Kidney epithelial cell (primary cell): ENCODE measurements around the gene HK1. TPM values are rescaled to one million over a fixed set of nuclear protein-coding genes. Genes with fewer than 3 reads are reported as not detected.

ENCODE experiments used
- DNase-seq: peaks from one replicate; pipeline ENCODE4 v3.0.0-alpha.2; 2010; ENCODE audit warnings: low read depth
- H3K27me3 ChIP-seq: 2 replicates; pipeline ENCODE4 v1.6.0; 2011; ENCODE audit warnings: low read length; ENCODE audit not compliant: control insufficient read depth, insufficient read depth
- H3K36me3 ChIP-seq: 2 replicates; pipeline ENCODE4 v1.5.1; 2011; ENCODE audit warnings: low read length; ENCODE audit not compliant: control insufficient read depth, insufficient read depth
- H3K4me3 ChIP-seq: 2 replicates; pipeline ENCODE4 v1.5.1; 2011; ENCODE audit warnings: low read depth, mild to moderate bottlenecking, control low read depth, low read length
- CTCF ChIP-seq: IDR thresholded peaks from 2 replicates; pipeline ENCODE4 v1.5.1; 2011; ENCODE audit warnings: mild to moderate bottlenecking, moderate library complexity, low read length, control low read depth, inconsistent platforms; ENCODE audit not compliant: insufficient read depth, poor library complexity, severe bottlenecking
- total RNA-seq: library from RNA; depleted of rRNA; stranded (reverse); fragments of >200 nt; gene quantifications from 2 replicates; pipeline ENCODE4 v1.2.3, GENCODE V29; 2015

The HK1 gene
- total RNA-seq, 1 donor from 2014 or later: 81.7 TPM

GRCh38 chr10:69242040-69242851, 36.0 kb upstream of the HK1 start:
- Histone ChIP-seq H3K36me3 (peaks cover 9% of the 10 kb centered on the region), H3K27me3 (no peaks in the 10 kb centered on the region), H3K4me3 (no peak overlapping the region)
- DNase-seq: no peak
- TF ChIP-seq CTCF: no peak

DNA sequence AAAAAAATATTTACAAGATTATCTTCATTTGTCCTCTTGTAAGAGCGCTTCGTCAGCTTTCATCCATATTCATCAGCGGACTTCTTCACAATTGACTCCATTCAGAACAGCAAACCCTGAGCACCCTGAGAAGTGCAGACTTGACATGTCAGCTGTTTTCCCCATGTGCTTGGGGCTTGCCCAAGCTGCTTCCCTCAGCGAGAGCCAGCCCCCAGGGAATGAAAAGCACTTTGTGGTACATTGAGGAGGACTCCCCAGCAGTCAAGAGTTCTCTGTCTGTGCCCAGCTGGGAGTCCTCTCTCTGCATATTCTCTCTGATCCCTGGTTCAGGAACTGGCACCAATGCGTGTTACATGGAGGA, 35.5 kb upstream of the HK1 start:
- Histone ChIP-seq H3K27me3 (no peaks in the 10 kb centered on the region), H3K36me3 (peaks cover 11% of the 10 kb centered on the region), H3K4me3 (no peak overlapping the region)
- DNase-seq: no peak
- TF ChIP-seq CTCF: no peak

GRCh38 chr10:69243817-69244216, 34.5 kb upstream of the HK1 start:
- Histone ChIP-seq H3K36me3 (peaks cover 14% of the 10 kb centered on the region), H3K27me3 (no peaks in the 10 kb centered on the region), H3K4me3 (no peak overlapping the region)
- TF ChIP-seq CTCF: no peak
- no peak for DNase-seq

- H3K36me3 ChIP-seq: peaks cover 18% of the 10 kb centered on the region
- no peak for TF ChIP-seq CTCF
- no peak overlapping the region for H3K4me3 ChIP-seq
- no peaks in the 10 kb centered on the region for H3K27me3 ChIP-seq
- DNase-seq: no peak
These were observed 32.3 kb upstream of the HK1 start for GRCh38 chr10:69246036-69246435.

DNA sequence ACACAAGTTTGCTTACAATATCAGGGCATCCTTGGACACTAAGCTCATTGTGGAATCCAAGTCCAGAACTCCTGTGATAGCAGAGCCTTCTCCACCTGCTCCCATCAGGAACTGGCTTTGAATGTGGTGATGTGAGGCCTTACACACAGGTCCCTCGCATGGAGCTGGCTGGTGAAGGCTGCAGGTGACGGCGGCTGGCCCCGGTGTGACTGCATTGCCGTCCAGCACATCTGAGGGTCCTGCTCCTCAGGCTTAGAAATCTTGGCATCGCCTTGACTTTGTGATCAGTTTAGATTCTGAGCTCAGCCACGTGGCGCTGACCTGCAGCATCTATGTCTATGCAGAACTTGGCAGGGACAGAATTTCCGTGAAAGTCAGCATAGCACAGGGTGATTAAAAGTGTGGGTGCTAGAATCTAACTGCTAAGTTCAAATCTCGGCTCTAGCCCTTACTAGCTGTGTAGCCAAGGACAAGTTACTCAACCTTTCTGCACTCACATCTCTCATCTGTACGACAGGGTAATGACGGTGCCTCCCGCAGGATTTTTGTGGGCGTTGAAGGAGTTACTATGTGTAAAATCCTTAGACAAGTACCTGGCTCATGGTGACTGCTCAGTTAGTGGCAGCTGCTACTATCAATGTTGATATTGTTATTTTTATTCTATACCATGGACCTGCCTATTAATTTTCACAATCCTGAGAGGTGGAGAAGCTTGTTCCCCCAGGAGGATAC, 31.5 kb upstream of the HK1 start:
- Histone ChIP-seq H3K27me3 (no peaks in the 10 kb centered on the region), H3K36me3 (peaks cover 18% of the 10 kb centered on the region), H3K4me3 (no peak overlapping the region)
- DNase-seq: no peak
- no peak for TF ChIP-seq CTCF
